ENCODE measurements around the gene SORCS2.

- TF ChIP-seq POLR2A (IDR thresholded peaks at IDR 0.05): no peak
- TF ChIP-seq, protein P1, sequence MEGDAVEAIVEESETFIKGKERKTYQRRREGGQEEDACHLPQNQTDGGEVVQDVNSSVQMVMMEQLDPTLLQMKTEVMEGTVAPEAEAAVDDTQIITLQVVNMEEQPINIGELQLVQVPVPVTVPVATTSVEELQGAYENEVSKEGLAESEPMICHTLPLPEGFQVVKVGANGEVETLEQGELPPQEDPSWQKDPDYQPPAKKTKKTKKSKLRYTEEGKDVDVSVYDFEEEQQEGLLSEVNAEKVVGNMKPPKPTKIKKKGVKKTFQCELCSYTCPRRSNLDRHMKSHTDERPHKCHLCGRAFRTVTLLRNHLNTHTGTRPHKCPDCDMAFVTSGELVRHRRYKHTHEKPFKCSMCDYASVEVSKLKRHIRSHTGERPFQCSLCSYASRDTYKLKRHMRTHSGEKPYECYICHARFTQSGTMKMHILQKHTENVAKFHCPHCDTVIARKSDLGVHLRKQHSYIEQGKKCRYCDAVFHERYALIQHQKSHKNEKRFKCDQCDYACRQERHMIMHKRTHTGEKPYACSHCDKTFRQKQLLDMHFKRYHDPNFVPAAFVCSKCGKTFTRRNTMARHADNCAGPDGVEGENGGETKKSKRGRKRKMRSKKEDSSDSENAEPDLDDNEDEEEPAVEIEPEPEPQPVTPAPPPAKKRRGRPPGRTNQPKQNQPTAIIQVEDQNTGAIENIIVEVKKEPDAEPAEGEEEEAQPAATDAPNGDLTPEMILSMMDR (IDR thresholded peaks at IDR 0.05): no peak
These were observed 267.1 kb downstream of the SORCS2 start for GRCh38 chr4:7459471-7459870.

Measured in right lobe of liver (tissue), 4 donors.